Measurements from ENCODE around the gene NTHL1. TPM values are rescaled to one million over a fixed set of nuclear protein-coding genes. Genes with fewer than 3 reads are reported as not detected.

Gene NTHL1
- total RNA-seq, 1 donor from 2014 or later = 25.6 TPM

GRCh38 chr16:2093793-2094192, 46.2 kb upstream of the NTHL1 start:
- Mint-ChIP-seq H3K4me3 (ENCODE audit: unreplicated experiment) (no peak overlapping the region), H3K4me1 (ENCODE audit: unreplicated experiment) (no peaks in the 10 kb centered on the region), H3K36me3 (ENCODE audit: low read depth, unreplicated experiment) (peaks cover 12% of the 10 kb centered on the region), H3K27ac (ENCODE audit: unreplicated experiment) (no peak overlapping the region), H3K27me3 (ENCODE audit: unreplicated experiment) (peaks cover 18% of the 10 kb centered on the region), H3K9me3 (ENCODE audit: unreplicated experiment) (no peaks in the 10 kb centered on the region)
- no peak for DNase-seq (ENCODE audit: low spot score)
- no peak for TF ChIP-seq CTCF (IDR thresholded peaks at IDR 0.05; ENCODE audit: unreplicated experiment)

GRCh38 chr16:2092866-2093265, 45.2 kb upstream of the NTHL1 start:
- no peaks in the 10 kb centered on the region for H3K9me3 Mint-ChIP-seq (ENCODE audit: unreplicated experiment)
- TF ChIP-seq CTCF (IDR thresholded peaks at IDR 0.05; ENCODE audit: unreplicated experiment) = peak; percentile 15
- H3K27me3 Mint-ChIP-seq (ENCODE audit: unreplicated experiment) = peaks cover 18% of the 10 kb centered on the region
- H3K36me3 Mint-ChIP-seq (ENCODE audit: low read depth, unreplicated experiment) = peaks cover 12% of the 10 kb centered on the region
- no peaks in the 10 kb centered on the region for H3K4me1 Mint-ChIP-seq (ENCODE audit: unreplicated experiment)
- no peak for DNase-seq (ENCODE audit: low spot score)
- peak overlapping the region; percentile 37 for H3K4me3 Mint-ChIP-seq (ENCODE audit: unreplicated experiment)
- H3K27ac Mint-ChIP-seq (ENCODE audit: unreplicated experiment) = no peak overlapping the region

GRCh38 chr16:2092256-2092620, 44.6 kb upstream of the NTHL1 start:
- Mint-ChIP-seq H3K36me3 (ENCODE audit: low read depth, unreplicated experiment) (peaks cover 12% of the 10 kb centered on the region), H3K27me3 (ENCODE audit: unreplicated experiment) (peaks cover 21% of the 10 kb centered on the region), H3K4me3 (ENCODE audit: unreplicated experiment) (peak overlapping the region; percentile 37), H3K4me1 (ENCODE audit: unreplicated experiment) (no peaks in the 10 kb centered on the region), H3K9me3 (ENCODE audit: unreplicated experiment) (no peaks in the 10 kb centered on the region), H3K27ac (ENCODE audit: unreplicated experiment) (no peak overlapping the region)
- TF ChIP-seq CTCF (IDR thresholded peaks at IDR 0.05; ENCODE audit: unreplicated experiment) = no peak
- DNase-seq (ENCODE audit: low spot score) = no peak

GRCh38 chr16:2091547-2092255, 44.1 kb upstream of the NTHL1 start:
- H3K4me3 Mint-ChIP-seq (ENCODE audit: unreplicated experiment) = no peak overlapping the region
- H3K36me3 Mint-ChIP-seq (ENCODE audit: low read depth, unreplicated experiment) = peaks cover 12% of the 10 kb centered on the region
- H3K27ac Mint-ChIP-seq (ENCODE audit: unreplicated experiment) = no peak overlapping the region
- no peak for DNase-seq (ENCODE audit: low spot score)
- H3K9me3 Mint-ChIP-seq (ENCODE audit: unreplicated experiment) = no peaks in the 10 kb centered on the region
- no peaks in the 10 kb centered on the region for H3K4me1 Mint-ChIP-seq (ENCODE audit: unreplicated experiment)
- peaks cover 22% of the 10 kb centered on the region for H3K27me3 Mint-ChIP-seq (ENCODE audit: unreplicated experiment)
- no peak for TF ChIP-seq CTCF (IDR thresholded peaks at IDR 0.05; ENCODE audit: unreplicated experiment)

GRCh38 chr16:2090777-2091546, 43.3 kb upstream of the NTHL1 start:
- Mint-ChIP-seq H3K9me3 (ENCODE audit: unreplicated experiment) (no peaks in the 10 kb centered on the region), H3K27ac (ENCODE audit: unreplicated experiment) (no peak overlapping the region)

More at GRCh38 chr16:2090777-2091546, 43.3 kb upstream of the NTHL1 start:
- TF ChIP-seq CTCF (IDR thresholded peaks at IDR 0.05; ENCODE audit: unreplicated experiment) = peak; percentile 13
- DNase-seq (ENCODE audit: low spot score) = peak; percentile 89
- Mint-ChIP-seq H3K4me3 (ENCODE audit: unreplicated experiment) (peak overlapping the region; percentile 51), H3K36me3 (ENCODE audit: low read depth, unreplicated experiment) (peaks cover 12% of the 10 kb centered on the region), H3K27me3 (ENCODE audit: unreplicated experiment) (peaks cover 21% of the 10 kb centered on the region), H3K4me1 (ENCODE audit: unreplicated experiment) (no peaks in the 10 kb centered on the region)
